Calu3 (cell line): ENCODE data around the gene PRSS27. TPM values are rescaled to one million over a fixed set of nuclear protein-coding genes. Genes with fewer than 3 reads are reported as not detected.

Experiments used
- BruUV-seq: library from RNA; stranded (reverse); fragments of 400-500 nt; replicated peaks from 2 replicates; lab custom pipeline; 2021; lab: Mats Ljungman, UMichigan
- CTCF ChIA-PET: fragments of 300-600 bp; sonication (Branson Sonifier 250); formaldehyde crosslinking; loops from one replicate; lab custom pipeline; 2022; ENCODE audit warnings: antibody characterized with exemption; lab: Charles Lee
- DNase-seq: peaks from one replicate; pipeline ENCODE4 v3.0.0; 2022
- H3K27ac Mint-ChIP-seq: one replicate; pipeline ENCODE4 v1.8.0; 2022; ENCODE audit warnings: mixed read lengths; ENCODE audit not compliant: unreplicated experiment
- H3K27me3 Mint-ChIP-seq: one replicate; pipeline ENCODE4 v1.8.0; 2022; ENCODE audit warnings: mixed read lengths; ENCODE audit not compliant: unreplicated experiment
- H3K36me3 Mint-ChIP-seq: one replicate; pipeline ENCODE4 v1.8.0; 2022; ENCODE audit warnings: mild to moderate bottlenecking, moderate library complexity, mixed read lengths; ENCODE audit not compliant: insufficient read depth, unreplicated experiment
- H3K4me1 Mint-ChIP-seq: one replicate; pipeline ENCODE4 v1.8.0; 2022; ENCODE audit warnings: mild to moderate bottlenecking, low read depth, mixed read lengths; ENCODE audit not compliant: unreplicated experiment
- H3K4me3 Mint-ChIP-seq: one replicate; pipeline ENCODE4 v1.8.0; 2022; ENCODE audit warnings: mild to moderate bottlenecking, low read depth, moderate library complexity, mixed read lengths; ENCODE audit not compliant: unreplicated experiment
- H3K9me3 Mint-ChIP-seq: one replicate; pipeline ENCODE4 v1.8.0; 2022; ENCODE audit warnings: low read depth, mixed read lengths; ENCODE audit not compliant: unreplicated experiment
- intact Hi-C: fragments of 100-400 bp; cut with micrococcal nuclease; formaldehyde crosslinking; loops from one replicate; pipeline ENCODE4 v1.10.0; 2022; ENCODE audit not compliant: unreplicated experiment
- total RNA-seq: library from RNA; stranded (reverse); gene quantifications from 2 replicates; pipeline ENCODE4 v1.2.3, GENCODE V29; 2022
- TF ChIP-seq, protein P1 (sequence below): fragments of 200-600 bp; IDR thresholded peaks from one replicate; pipeline ENCODE4 v1.8.0; 2022; ENCODE audit warnings: antibody characterized with exemption; ENCODE audit not compliant: unreplicated experiment

Gene PRSS27
- total RNA-seq, 1 experiment from 2014 or later, result 2.4 TPM

- peaks cover 100% of the 10 kb centered on the region for H3K36me3 Mint-ChIP-seq
- BruUV-seq, result no TSS peak
- peaks cover 8% of the 10 kb centered on the region for H3K9me3 Mint-ChIP-seq
- H3K27me3 Mint-ChIP-seq, result no peaks in the 10 kb centered on the region
- CTCF ChIA-PET, result no interaction called here
- H3K27ac Mint-ChIP-seq, result peak overlapping the region; percentile 64
- H3K4me3 Mint-ChIP-seq, result no peak overlapping the region
- TF ChIP-seq, protein P1, sequence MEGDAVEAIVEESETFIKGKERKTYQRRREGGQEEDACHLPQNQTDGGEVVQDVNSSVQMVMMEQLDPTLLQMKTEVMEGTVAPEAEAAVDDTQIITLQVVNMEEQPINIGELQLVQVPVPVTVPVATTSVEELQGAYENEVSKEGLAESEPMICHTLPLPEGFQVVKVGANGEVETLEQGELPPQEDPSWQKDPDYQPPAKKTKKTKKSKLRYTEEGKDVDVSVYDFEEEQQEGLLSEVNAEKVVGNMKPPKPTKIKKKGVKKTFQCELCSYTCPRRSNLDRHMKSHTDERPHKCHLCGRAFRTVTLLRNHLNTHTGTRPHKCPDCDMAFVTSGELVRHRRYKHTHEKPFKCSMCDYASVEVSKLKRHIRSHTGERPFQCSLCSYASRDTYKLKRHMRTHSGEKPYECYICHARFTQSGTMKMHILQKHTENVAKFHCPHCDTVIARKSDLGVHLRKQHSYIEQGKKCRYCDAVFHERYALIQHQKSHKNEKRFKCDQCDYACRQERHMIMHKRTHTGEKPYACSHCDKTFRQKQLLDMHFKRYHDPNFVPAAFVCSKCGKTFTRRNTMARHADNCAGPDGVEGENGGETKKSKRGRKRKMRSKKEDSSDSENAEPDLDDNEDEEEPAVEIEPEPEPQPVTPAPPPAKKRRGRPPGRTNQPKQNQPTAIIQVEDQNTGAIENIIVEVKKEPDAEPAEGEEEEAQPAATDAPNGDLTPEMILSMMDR, result no peak
- H3K4me1 Mint-ChIP-seq, result peaks cover 39% of the 10 kb centered on the region
- intact Hi-C loops, result no loop called here
- no peak for DNase-seq
Measured at GRCh38 chr16:2764718-2765117, 44.7 kb upstream of the PRSS27 start.

DNA sequence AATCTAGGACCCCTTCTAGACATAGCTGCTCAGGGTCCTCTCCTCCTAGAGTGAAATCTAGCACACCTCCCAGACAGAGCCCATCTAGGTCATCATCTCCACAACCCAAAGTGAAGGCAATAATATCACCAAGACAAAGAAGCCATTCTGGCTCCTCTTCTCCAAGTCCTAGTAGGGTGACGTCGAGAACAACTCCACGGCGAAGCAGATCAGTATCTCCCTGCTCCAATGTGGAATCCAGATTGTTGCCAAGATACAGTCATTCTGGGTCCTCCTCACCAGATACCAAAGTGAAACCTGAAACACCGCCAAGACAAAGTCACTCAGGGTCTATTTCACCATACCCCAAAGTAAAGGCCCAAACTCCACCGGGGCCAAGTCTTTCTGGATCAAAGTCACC lies 43.1 kb upstream of the PRSS27 start:
- TF ChIP-seq, protein P1, result no peak
- Mint-ChIP-seq H3K36me3 (peaks cover 100% of the 10 kb centered on the region), H3K4me1 (peaks cover 33% of the 10 kb centered on the region), H3K27ac (peak overlapping the region; percentile 57), H3K27me3 (no peaks in the 10 kb centered on the region), H3K4me3 (peak overlapping the region; percentile 17), H3K9me3 (peaks cover 8% of the 10 kb centered on the region)
- no peak for DNase-seq
- no TSS peak for BruUV-seq
- intact Hi-C loops, result no loop called here
- CTCF ChIA-PET, result interaction anchor here (0.7 kb wide), 1 partner anchor 35 kb away, joined by 3 read pairs; the partner anchor contains the start of gene PRSS41

GRCh38 chr16:2762711-2763110 lies 42.7 kb upstream of the PRSS27 start:
- CTCF ChIA-PET, result interaction anchor here (0.7 kb wide), 1 partner anchor 36 kb away, joined by 3 read pairs; the partner anchor contains the start of gene PRSS41
- peaks cover 30% of the 10 kb centered on the region for H3K4me1 Mint-ChIP-seq
- H3K9me3 Mint-ChIP-seq, result peaks cover 8% of the 10 kb centered on the region
- TF ChIP-seq, protein P1, result no peak
- intact Hi-C loops, result no loop called here
- no TSS peak for BruUV-seq
- peak overlapping the region; percentile 57 for H3K27ac Mint-ChIP-seq
- no peak for DNase-seq
- H3K36me3 Mint-ChIP-seq, result peaks cover 100% of the 10 kb centered on the region
- H3K4me3 Mint-ChIP-seq, result peak overlapping the region; percentile 17
- H3K27me3 Mint-ChIP-seq, result no peaks in the 10 kb centered on the region

GRCh38 chr16:2761886-2762583 lies 42.0 kb upstream of the PRSS27 start:
- H3K27me3 Mint-ChIP-seq, result no peaks in the 10 kb centered on the region
- no TSS peak for BruUV-seq
- TF ChIP-seq, protein P1, result no peak
- H3K4me1 Mint-ChIP-seq, result peaks cover 33% of the 10 kb centered on the region
- H3K36me3 Mint-ChIP-seq, result peaks cover 100% of the 10 kb centered on the region
- intact Hi-C loops, result no loop called here
- CTCF ChIA-PET, result no interaction called here
- no peak for DNase-seq
- H3K4me3 Mint-ChIP-seq, result peak overlapping the region; percentile 17
- H3K27ac Mint-ChIP-seq, result peak overlapping the region; percentile 57
- H3K9me3 Mint-ChIP-seq, result peaks cover 8% of the 10 kb centered on the region
